GM06990 (cell line): ENCODE measurements around the gene TTC6.

Source experiments
- DNase-seq: peaks from one replicate; pipeline ENCODE4 v3.0.0-alpha.2; 2011; ENCODE audit not compliant: insufficient read length; ENCODE audit errors: extremely low read depth
- H3K27me3 ChIP-seq: replicated peaks from 2 replicates; pipeline ENCODE4 v1.6.0; 2011; ENCODE audit warnings: low read length; ENCODE audit not compliant: control insufficient read depth, insufficient read depth
- H3K36me3 ChIP-seq: 2 replicates; pipeline ENCODE4 v1.5.1; 2011; ENCODE audit warnings: low read length; ENCODE audit not compliant: control insufficient read depth, insufficient read depth
- H3K4me3 ChIP-seq: replicated peaks from 2 replicates; pipeline ENCODE4 v1.5.1; 2011; ENCODE audit warnings: low read depth, mild to moderate bottlenecking, control low read depth, low read length
- TF ChIP-seq, protein P1 (sequence below): IDR thresholded peaks from 2 replicates; pipeline ENCODE4 v1.5.1; 2011; ENCODE audit warnings: low read length, control low read depth, mild to moderate bottlenecking, inconsistent platforms; ENCODE audit not compliant: insufficient read depth, poor library complexity, severe bottlenecking

TTC6 gene

DNA sequence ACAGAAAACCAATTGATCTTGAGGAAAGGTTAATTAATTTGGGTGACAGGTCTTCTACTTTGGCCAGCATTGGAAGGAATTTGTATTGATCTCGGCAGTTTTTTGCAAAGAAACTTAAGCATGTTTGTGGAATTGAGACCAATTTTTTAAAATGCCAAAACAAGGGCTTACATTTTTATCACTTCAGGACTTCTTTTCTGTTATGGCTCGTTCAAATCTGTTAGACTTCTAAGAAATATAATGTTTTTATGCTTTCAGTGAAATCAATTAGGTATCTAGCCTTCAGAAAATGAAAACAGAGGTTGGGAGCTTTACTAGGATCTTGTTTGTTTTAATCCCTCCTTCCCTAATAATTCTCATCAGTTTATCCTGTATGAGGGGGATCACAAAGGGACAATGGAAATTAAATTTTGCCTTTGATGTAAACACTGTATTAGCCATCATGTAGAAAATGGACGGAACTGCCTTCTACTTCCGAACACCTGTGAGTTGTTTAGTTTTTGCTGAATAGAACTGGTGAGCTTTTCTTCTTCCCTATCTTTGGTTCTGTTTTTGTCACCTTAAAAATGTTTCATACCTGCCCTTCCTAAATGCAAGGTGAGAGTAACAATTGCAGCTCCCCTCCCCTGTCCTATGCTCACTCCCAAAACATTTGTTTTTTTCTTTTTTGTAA, 8.2 kb upstream of the TTC6 start:
- TF ChIP-seq, protein P1, sequence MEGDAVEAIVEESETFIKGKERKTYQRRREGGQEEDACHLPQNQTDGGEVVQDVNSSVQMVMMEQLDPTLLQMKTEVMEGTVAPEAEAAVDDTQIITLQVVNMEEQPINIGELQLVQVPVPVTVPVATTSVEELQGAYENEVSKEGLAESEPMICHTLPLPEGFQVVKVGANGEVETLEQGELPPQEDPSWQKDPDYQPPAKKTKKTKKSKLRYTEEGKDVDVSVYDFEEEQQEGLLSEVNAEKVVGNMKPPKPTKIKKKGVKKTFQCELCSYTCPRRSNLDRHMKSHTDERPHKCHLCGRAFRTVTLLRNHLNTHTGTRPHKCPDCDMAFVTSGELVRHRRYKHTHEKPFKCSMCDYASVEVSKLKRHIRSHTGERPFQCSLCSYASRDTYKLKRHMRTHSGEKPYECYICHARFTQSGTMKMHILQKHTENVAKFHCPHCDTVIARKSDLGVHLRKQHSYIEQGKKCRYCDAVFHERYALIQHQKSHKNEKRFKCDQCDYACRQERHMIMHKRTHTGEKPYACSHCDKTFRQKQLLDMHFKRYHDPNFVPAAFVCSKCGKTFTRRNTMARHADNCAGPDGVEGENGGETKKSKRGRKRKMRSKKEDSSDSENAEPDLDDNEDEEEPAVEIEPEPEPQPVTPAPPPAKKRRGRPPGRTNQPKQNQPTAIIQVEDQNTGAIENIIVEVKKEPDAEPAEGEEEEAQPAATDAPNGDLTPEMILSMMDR = no peak
- DNase-seq = no peak
- H3K27me3 ChIP-seq = no peaks in the 10 kb centered on the region
- no peak overlapping the region for H3K4me3 ChIP-seq
- H3K36me3 ChIP-seq = no peaks in the 10 kb centered on the region

GRCh38 chr14:37587881-37588666, 7.4 kb upstream of the TTC6 start:
- TF ChIP-seq, protein P1 = no peak
- no peak for DNase-seq
- Histone ChIP-seq H3K4me3 (no peak overlapping the region), H3K27me3 (no peaks in the 10 kb centered on the region), H3K36me3 (no peaks in the 10 kb centered on the region)

- no peaks in the 10 kb centered on the region for H3K36me3 ChIP-seq
- DNase-seq = no peak
- no peaks in the 10 kb centered on the region for H3K27me3 ChIP-seq
- no peak overlapping the region for H3K4me3 ChIP-seq
- TF ChIP-seq, protein P1 = no peak
Measured at GRCh38 chr14:37588667-37588955, 6.8 kb upstream of the TTC6 start.

DNA sequence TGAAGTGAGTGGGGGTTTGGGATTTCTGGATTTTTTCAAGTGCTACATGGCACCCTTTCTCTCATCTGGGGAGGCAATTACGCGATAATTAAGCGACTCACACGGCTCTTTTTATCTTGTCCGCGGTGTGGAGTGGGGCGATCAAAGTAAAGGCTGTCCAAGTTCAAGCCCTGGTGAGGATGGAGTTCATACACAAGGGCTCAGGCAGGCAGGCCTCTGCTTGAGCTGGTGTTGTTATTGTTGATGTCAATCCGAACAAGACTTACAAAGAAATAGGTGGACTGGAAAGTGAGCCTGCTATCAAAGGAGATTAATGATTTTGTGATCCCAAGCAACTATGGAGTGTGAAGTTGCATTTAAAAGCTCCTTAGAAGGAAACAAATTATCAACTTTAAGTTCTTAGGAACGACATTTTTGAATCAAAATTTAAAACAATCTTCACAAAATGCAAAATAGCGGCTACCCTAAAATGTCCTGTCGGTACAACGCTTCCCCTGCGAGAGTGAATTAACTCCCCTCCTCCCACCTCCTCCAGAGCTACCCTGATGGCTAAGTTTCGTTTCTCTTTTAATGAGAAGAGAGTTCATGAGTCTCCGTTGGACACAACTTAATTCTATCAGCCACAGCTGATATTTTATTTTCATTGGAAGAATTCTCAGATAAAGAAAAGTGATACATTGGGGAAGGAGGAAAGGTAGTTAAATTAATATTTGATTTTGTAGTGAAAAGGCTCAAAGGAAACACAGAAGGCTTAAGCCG, 6.3 kb upstream of the TTC6 start:
- TF ChIP-seq, protein P1 = no peak
- no peaks in the 10 kb centered on the region for H3K27me3 ChIP-seq
- no peak for DNase-seq
- H3K36me3 ChIP-seq = no peaks in the 10 kb centered on the region
- H3K4me3 ChIP-seq = no peak overlapping the region

DNA sequence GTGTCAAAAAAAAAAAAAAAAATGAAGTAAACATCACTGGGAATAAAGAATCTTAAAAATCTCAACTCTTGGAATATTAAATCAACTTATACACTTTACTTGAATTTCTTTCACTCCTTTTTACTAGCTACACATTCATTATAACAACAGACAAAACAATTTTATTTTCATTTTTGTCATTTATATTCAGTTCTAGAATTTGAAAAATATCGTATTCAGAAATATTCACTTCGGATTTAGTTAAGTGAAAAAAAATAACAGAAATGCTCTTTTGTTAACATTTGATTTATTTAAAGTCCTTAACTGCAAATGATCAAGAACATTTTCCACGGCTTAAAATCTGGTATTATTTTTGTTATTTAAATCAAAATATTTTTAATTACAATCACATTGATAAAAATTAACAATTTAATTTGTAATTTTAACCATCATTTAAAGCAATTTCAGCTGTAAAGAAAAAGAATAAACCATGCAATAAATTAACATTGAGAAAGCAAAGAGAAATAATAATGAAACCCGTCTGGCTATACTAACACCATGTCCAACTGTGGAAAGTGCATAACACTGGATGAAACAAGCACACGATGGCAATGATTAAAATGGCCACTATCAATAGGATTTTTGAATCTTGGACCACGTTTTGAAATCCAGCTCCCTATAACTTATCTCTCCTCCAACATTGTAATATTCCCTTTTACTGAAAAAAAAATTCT, 5.6 kb upstream of the TTC6 start:
- no peaks in the 10 kb centered on the region for H3K27me3 ChIP-seq
- no peaks in the 10 kb centered on the region for H3K36me3 ChIP-seq
- H3K4me3 ChIP-seq = no peak overlapping the region
- DNase-seq = no peak
- TF ChIP-seq, protein P1 = no peak
